Suprapubic skin (tissue), 4 donors: ENCODE data around the gene MLNR. TPM values are rescaled to one million over a fixed set of nuclear protein-coding genes. Genes with fewer than 3 reads are reported as not detected.

Source experiments
- DNase-seq, 2 donors: peaks; one replicate each; pipeline ENCODE4 v3.0.0-alpha.2; 2019; ENCODE audit warnings: low spot score in 2 of 2
- H3K27ac ChIP-seq: fragments of 200-600 bp; sonication (generic); one replicate; pipeline ENCODE4 v1.5.1; 2019
- H3K27me3 ChIP-seq: fragments of 200-600 bp; sonication (generic); one replicate; pipeline ENCODE4 v1.5.1; 2019
- H3K36me3 ChIP-seq: fragments of 200-600 bp; sonication (generic); one replicate; pipeline ENCODE4 v1.5.1; 2019
- H3K4me1 ChIP-seq: fragments of 200-600 bp; sonication (generic); one replicate; pipeline ENCODE4 v1.5.1; 2019
- H3K4me3 ChIP-seq: fragments of 200-600 bp; sonication (generic); one replicate; pipeline ENCODE4 v1.5.1; 2019; ENCODE audit warnings: mild to moderate bottlenecking
- H3K9me3 ChIP-seq: fragments of 200-600 bp; sonication (generic); one replicate; pipeline ENCODE4 v1.5.1; 2019
- CTCF ChIP-seq, 2 donors: fragments of 200-600 bp in 1 of 2; fragments of 450-650 bp in 1 of 2; sonication (generic) in 1 of 2; IDR thresholded peaks; one replicate each; pipeline ENCODE4 v1.5.1; 2016 to 2019; ENCODE audit warnings: antibody characterized with exemption in 2 of 2, mild to moderate bottlenecking in 1 of 2, moderate library complexity in 1 of 2
- EP300 ChIP-seq: sonication (generic); formaldehyde crosslinking; IDR thresholded peaks from one replicate; pipeline ENCODE4 v1.6.1; 2017; ENCODE audit warnings: antibody characterized with exemption
- POLR2A ChIP-seq, 2 donors: fragments of 450-650 bp; IDR thresholded peaks; one replicate each; pipeline ENCODE4 v1.6.1; 2017; ENCODE audit warnings: antibody characterized with exemption in 2 of 2, mild to moderate bottlenecking in 2 of 2, moderate library complexity in 2 of 2
- POLR2AphosphoS5 ChIP-seq, 3 donors: sonication (generic); formaldehyde crosslinking; IDR thresholded peaks; one replicate each; pipeline ENCODE4 v1.6.1; 2017; ENCODE audit warnings: antibody characterized with exemption in 3 of 3
- WGBS: methylation state at CpG from one replicate; pipeline ENCODE4 v1.1.5; 2018; 5-methylcytosine and 5-hydroxymethylcytosine counted together
- total RNA-seq, 4 donors: library from RNA; depleted of rRNA; stranded (reverse); fragments of >200 nt; gene quantifications; one replicate each; pipeline ENCODE4 v1.1.0, GENCODE V29; 2016

The MLNR gene
- total RNA-seq, 4 donors from 2014 or later: not detected

- Histone ChIP-seq H3K4me1 (no peaks in the 10 kb centered on the region), H3K27me3 (no peaks in the 10 kb centered on the region), H3K4me3 (no peak overlapping the region), H3K9me3 (no peaks in the 10 kb centered on the region), H3K36me3 (peaks cover 81% of the 10 kb centered on the region), H3K27ac (no peak overlapping the region)
- TF ChIP-seq POLR2A (IDR thresholded peaks at IDR 0.05): no peak
- no peak for TF ChIP-seq CTCF (IDR thresholded peaks at IDR 0.05)
- TF ChIP-seq EP300: no peak
- no peak for TF ChIP-seq POLR2AphosphoS5 (IDR thresholded peaks at IDR 0.05)
- DNase-seq: no peak
- 92% methylated on average over 2 of the region's 2 CpGs for WGBS
Measured at GRCh38 chr13:49190901-49191300, 29.2 kb upstream of the MLNR start.

DNA sequence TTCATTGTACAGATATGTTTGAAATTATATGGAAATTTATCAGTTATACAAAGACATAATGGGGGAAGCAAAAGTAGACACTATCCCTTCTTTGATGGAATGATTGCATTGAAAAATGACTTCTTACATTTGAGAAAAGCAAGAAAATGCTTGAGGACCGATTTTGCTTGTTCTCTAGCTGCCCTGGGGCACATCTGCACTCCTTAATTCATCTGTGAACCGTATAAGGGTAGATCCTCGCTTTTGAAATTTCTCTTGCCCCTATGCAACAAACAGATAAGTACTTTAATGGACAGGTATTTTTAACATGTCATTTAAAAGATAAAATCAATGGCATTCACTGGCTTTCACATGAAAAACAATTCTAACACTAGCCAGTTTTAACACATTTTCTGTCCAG is 13.5 kb upstream of the MLNR start:
- 90% methylated on average over 3 of the region's 3 CpGs for WGBS
- Histone ChIP-seq H3K4me1 (no peaks in the 10 kb centered on the region), H3K4me3 (no peak overlapping the region), H3K36me3 (peaks cover 58% of the 10 kb centered on the region), H3K9me3 (no peaks in the 10 kb centered on the region), H3K27ac (no peak overlapping the region), H3K27me3 (no peaks in the 10 kb centered on the region)
- no peak for DNase-seq
- TF ChIP-seq CTCF (IDR thresholded peaks at IDR 0.05) (no peak), POLR2AphosphoS5 (IDR thresholded peaks at IDR 0.05) (no peak), EP300 (no peak)

DNA sequence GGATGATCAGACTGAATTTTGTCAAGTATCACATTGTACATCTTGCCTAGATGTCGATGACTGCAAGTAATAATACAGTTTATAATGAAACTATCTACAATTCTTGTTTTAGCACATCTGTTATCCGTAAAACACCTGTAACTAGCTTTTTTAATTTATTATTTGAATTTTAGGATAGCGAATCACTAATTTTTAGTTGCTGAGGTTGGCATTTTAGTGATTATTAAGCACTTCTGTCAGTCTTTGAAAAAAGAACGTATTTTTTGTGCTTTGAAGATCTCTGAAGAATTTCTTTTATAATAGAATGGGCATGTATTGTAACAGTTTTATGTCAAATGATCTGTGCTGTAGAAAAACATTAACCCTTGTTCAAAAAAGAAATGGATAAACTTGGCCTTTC is 11.5 kb upstream of the MLNR start:
- WGBS: 95% methylated on average over 4 of the region's 4 CpGs
- Histone ChIP-seq H3K36me3 (peaks cover 41% of the 10 kb centered on the region), H3K27ac (no peak overlapping the region), H3K4me3 (no peak overlapping the region), H3K4me1 (no peaks in the 10 kb centered on the region), H3K9me3 (no peaks in the 10 kb centered on the region), H3K27me3 (no peaks in the 10 kb centered on the region)
- DNase-seq: no peak
- no peak for TF ChIP-seq CTCF (IDR thresholded peaks at IDR 0.05)
- no peak for TF ChIP-seq POLR2A (IDR thresholded peaks at IDR 0.05)
- no peak for TF ChIP-seq POLR2AphosphoS5 (IDR thresholded peaks at IDR 0.05)
- no peak for TF ChIP-seq EP300

DNA sequence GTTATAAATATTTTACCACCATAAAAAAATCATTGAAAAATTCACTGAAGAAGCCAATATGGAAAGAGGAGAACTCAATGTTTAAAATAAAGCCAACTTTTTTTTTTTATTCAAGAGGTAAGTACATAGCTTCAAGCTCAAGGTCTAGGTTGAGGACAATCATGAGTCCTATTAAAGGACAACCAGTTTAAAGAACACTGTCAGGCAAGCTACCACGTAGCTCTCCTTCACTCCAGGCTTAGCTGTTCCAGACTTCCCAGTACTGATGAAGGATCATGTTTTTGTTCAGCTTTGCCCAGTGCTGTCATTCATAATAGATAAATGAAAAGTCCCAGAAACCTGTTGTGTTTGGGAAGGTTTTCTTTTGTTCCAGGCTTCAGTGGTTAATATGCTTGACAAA is 10.0 kb upstream of the MLNR start:
- no peaks in the 10 kb centered on the region for H3K27me3 ChIP-seq
- H3K4me1 ChIP-seq: peaks cover 3% of the 10 kb centered on the region
- DNase-seq: no peak
- no peaks in the 10 kb centered on the region for H3K9me3 ChIP-seq
- 97% methylated on average over 1 of the region's 1 CpG for whole genome bisulfite sequencing
- TF ChIP-seq POLR2A (IDR thresholded peaks at IDR 0.05) (no peak), EP300 (no peak), CTCF (IDR thresholded peaks at IDR 0.05) (no peak), POLR2AphosphoS5 (IDR thresholded peaks at IDR 0.05) (no peak)
- no peak overlapping the region for H3K27ac ChIP-seq
- peaks cover 26% of the 10 kb centered on the region for H3K36me3 ChIP-seq
- no peak overlapping the region for H3K4me3 ChIP-seq

DNA sequence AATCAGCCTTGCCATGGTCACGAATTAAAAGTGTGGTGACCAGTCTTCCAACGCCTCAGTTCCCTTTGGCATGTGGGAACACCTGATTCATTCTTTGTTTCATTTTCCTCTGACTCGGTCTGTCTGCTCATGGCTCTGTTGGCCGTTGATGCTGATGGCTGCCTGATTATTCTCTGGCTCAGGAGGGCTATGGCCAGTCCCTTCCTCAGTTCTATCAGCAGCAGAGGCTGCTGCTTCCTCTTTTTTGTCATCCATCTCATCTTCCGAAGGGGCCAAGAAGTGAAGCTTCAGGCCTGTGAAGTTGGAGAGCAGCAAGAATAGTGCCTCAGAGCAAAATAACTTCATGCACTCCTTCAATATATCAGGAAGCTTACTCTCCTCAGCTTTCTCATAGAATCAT is 9.5 kb upstream of the MLNR start:
- DNase-seq: no peak
- H3K9me3 ChIP-seq: no peaks in the 10 kb centered on the region
- H3K27ac ChIP-seq: no peak overlapping the region
- 96% methylated on average over 5 of the region's 5 CpGs for WGBS
- TF ChIP-seq CTCF (IDR thresholded peaks at IDR 0.05): no peak
- no peak for TF ChIP-seq POLR2AphosphoS5 (IDR thresholded peaks at IDR 0.05)
- TF ChIP-seq POLR2A (IDR thresholded peaks at IDR 0.05): no peak
- no peak for TF ChIP-seq EP300
- H3K36me3 ChIP-seq: peaks cover 22% of the 10 kb centered on the region
- no peaks in the 10 kb centered on the region for H3K27me3 ChIP-seq
- H3K4me1 ChIP-seq: peaks cover 5% of the 10 kb centered on the region
- no peak overlapping the region for H3K4me3 ChIP-seq
